Right lobe of liver (tissue), 4 donors: ENCODE results near the gene RAD9A.

ENCODE experiments used
- CTCF ChIP-seq, 4 donors: fragments of 200-600 bp in 3 of 4; fragments of 450-650 bp in 1 of 4; IDR thresholded peaks; one replicate each; pipeline versions ENCODE4 v1.5.1 to v1.8.0; 2016 to 2022; ENCODE audit warnings: antibody characterized with exemption in 4 of 4, mild to moderate bottlenecking in 2 of 4
- POLR2A ChIP-seq: fragments of 450-650 bp; IDR thresholded peaks from one replicate; pipeline ENCODE4 v1.6.1; 2017; ENCODE audit warnings: antibody characterized with exemption, mild to moderate bottlenecking
- donor health status: DM: no; HTN: no; CAD: no.
- donor health status: DM: no; HTN: no; CAD: no.
- donor health status: DM: no; HTN: yes; CAD: no.

GRCh38 chr11:67410369-67410831, 18.6 kb downstream of the RAD9A start:
- TF ChIP-seq CTCF (IDR thresholded peaks at IDR 0.05) = no peak
- no peak for TF ChIP-seq POLR2A
